Endothelial cell of umbilical vein (primary cell): Measurements from ENCODE around the gene ETS1. TPM values are rescaled to one million over a fixed set of nuclear protein-coding genes. Genes with fewer than 3 reads are reported as not detected.

Source experiments
- BruUV-seq: library from RNA; stranded (reverse); fragments of 400-500 nt; replicated peaks from 2 replicates; lab custom pipeline; 2021; lab: Mats Ljungman, UMichigan
- CTCF ChIA-PET: fragments of 300-600, 350-600 bp; sonication (Branson Sonifier 250); formaldehyde crosslinking; loops from one replicate; lab custom pipeline; 2021; ENCODE audit warnings: antibody characterized with exemption, inconsistent platforms; lab: Charles Lee
- POLR2A ChIA-PET: fragments of 300-600, 350-600 bp; sonication (Branson Sonifier 250); formaldehyde crosslinking; loops from one replicate; lab custom pipeline; 2021; ENCODE audit warnings: antibody characterized with exemption, inconsistent platforms; lab: Charles Lee
- DNase-seq: peaks from one replicate; pipeline ENCODE4 v3.0.0-alpha.2; 2011; ENCODE audit warnings: low read depth, low spot score
- FAIRE-seq: peaks from 2 replicates; lab custom pipeline; 2011; peaks lifted over from hg19 to GRCh38; lab: Jason Lieb, UNC
- H2AFZ ChIP-seq: 2 replicates; pipeline ENCODE4 v1.6.0; 2012; ENCODE audit warnings: low read depth, low read length, control low read depth, inconsistent platforms
- H3K27ac ChIP-seq: 2 replicates; pipeline ENCODE4 v1.5.1; 2011; ENCODE audit warnings: low read depth, mild to moderate bottlenecking, control low read depth, low read length, moderate library complexity; ENCODE audit not compliant: insufficient read depth
- H3K27me3 ChIP-seq, 2 experiments: 2 replicates each; pipeline versions ENCODE4 v1.6.0 to v1.6.1; 2011; ENCODE audit warnings: low read length in 2 of 2, mixed read lengths in 1 of 2; ENCODE audit not compliant: control insufficient read depth in 2 of 2, insufficient read depth in 2 of 2
- H3K36me3 ChIP-seq, 2 experiments: 2 replicates in 1 of 2; 3 replicates in 1 of 2; pipeline ENCODE4 v1.5.1; 2011; ENCODE audit warnings: low read length in 2 of 2, mild to moderate bottlenecking in 1 of 2, moderate library complexity in 1 of 2; ENCODE audit not compliant: control insufficient read depth in 2 of 2, insufficient read depth in 2 of 2; ENCODE audit errors: extremely low read depth in 1 of 2
- H3K4me1 ChIP-seq: 3 replicates; pipeline ENCODE4 v1.5.1; 2011; ENCODE audit warnings: mild to moderate bottlenecking, low read length; ENCODE audit not compliant: control insufficient read depth, insufficient read depth; ENCODE audit errors: extremely low read depth
- H3K4me2 ChIP-seq: 2 replicates; pipeline ENCODE4 v1.6.1; 2011; ENCODE audit warnings: low read length, control low read depth, mixed read lengths; ENCODE audit not compliant: insufficient read depth
- H3K4me3 ChIP-seq, 3 experiments: fragments of 200-600 bp in 1 of 3; sonication (generic), shearing (Covaris generic) in 1 of 3; replicated peaks in 1 of 3; 2 replicates each; pipeline ENCODE4 v1.5.1; 2011 to 2016; ENCODE audit warnings: control low read depth in 3 of 3, low read length in 3 of 3, mild to moderate bottlenecking in 2 of 3, inconsistent platforms in 1 of 3, low read depth in 1 of 3, moderate library complexity in 1 of 3; ENCODE audit not compliant: insufficient read depth in 1 of 3
- H3K79me2 ChIP-seq: 2 replicates; pipeline ENCODE4 v1.6.0; 2012; ENCODE audit warnings: low read length, inconsistent platforms; ENCODE audit not compliant: control insufficient read depth, insufficient read depth
- H3K9ac ChIP-seq: replicated peaks from 2 replicates; pipeline ENCODE3; 2011; ENCODE audit warnings: low read length, control low read depth; ENCODE audit not compliant: insufficient read depth; ENCODE audit errors: extremely low read depth
- H3K9me1 ChIP-seq: replicated peaks from 3 replicates; pipeline ENCODE4 v1.6.0; 2011; ENCODE audit warnings: mild to moderate bottlenecking, low read length; ENCODE audit not compliant: control insufficient read depth, insufficient read depth; ENCODE audit errors: extremely low read depth
- H3K9me3 ChIP-seq: replicated peaks from 2 replicates; pipeline ENCODE4 v1.5.1; 2012; ENCODE audit warnings: low read length, inconsistent platforms; ENCODE audit not compliant: control insufficient read depth, insufficient read depth
- H4K20me1 ChIP-seq: replicated peaks from 2 replicates; pipeline ENCODE3; 2011; ENCODE audit warnings: mild to moderate bottlenecking, low read length; ENCODE audit not compliant: control insufficient read depth, insufficient read depth; ENCODE audit errors: extremely low read depth
- EZH2 ChIP-seq: IDR thresholded peaks from 2 replicates; pipeline ENCODE4 v1.6.1; 2012; ENCODE audit warnings: borderline replicate concordance, low read depth, mild to moderate bottlenecking, moderate library complexity, low read length, inconsistent platforms; ENCODE audit not compliant: severe bottlenecking
- FOS ChIP-seq: IDR thresholded peaks from 2 replicates; pipeline ENCODE4 v1.6.1; 2011; ENCODE audit warnings: mild to moderate bottlenecking, low read length, moderate library complexity, borderline replicate concordance; ENCODE audit not compliant: insufficient read depth
- GATA2 ChIP-seq: IDR thresholded peaks from 2 replicates; pipeline ENCODE4 v1.7.0; 2011; ENCODE audit warnings: low read depth, mild to moderate bottlenecking, moderate library complexity, mixed read lengths, low read length; ENCODE audit not compliant: insufficient read length, insufficient read depth
- JUN ChIP-seq: IDR thresholded peaks from 2 replicates; pipeline ENCODE4 v1.6.1; 2011; ENCODE audit warnings: borderline replicate concordance, low read depth; ENCODE audit not compliant: insufficient read length, insufficient read depth
- MYC ChIP-seq: IDR thresholded peaks from one replicate; pipeline ENCODE4 v1.6.1; 2011; ENCODE audit warnings: mild to moderate bottlenecking, low read depth, low read length
- POLR2AphosphoS5 ChIP-seq: IDR thresholded peaks from 2 replicates; pipeline ENCODE4 v1.6.1; 2012; ENCODE audit warnings: low read depth, mild to moderate bottlenecking, control low read depth, low read length, moderate library complexity; ENCODE audit not compliant: insufficient read depth
- dilution Hi-C: fragments of 300-500 bp; cut with MboI; formaldehyde crosslinking; loops from one replicate; pipeline ENCODE4 v1.15.0; 2019; ENCODE audit warnings: low sequenced_read_pairs; ENCODE audit not compliant: extremely low pct_ligation_motif_present
- intact Hi-C: fragments of 100-400 bp; cut with micrococcal nuclease; formaldehyde crosslinking; loops from one replicate; pipeline ENCODE4 v1.10.0; 2022
- polyA plus RNA-seq, 4 experiments: library from polyadenylated mRNA; depleted of rRNA in 3 of 4; stranded (reverse) in 3 of 4; unstranded in 1 of 4; fragments of >200 nt; gene quantifications; 2 replicates each; pipeline versions ENCODE4 v1.2.1 to v1.2.3, GENCODE V29; 2011 to 2012; ENCODE audit warnings: missing spikeins in 1 of 4
- total RNA-seq: library from RNA; stranded (reverse); gene quantifications from 2 replicates; pipeline ENCODE4 v1.2.3, GENCODE V29; 2021
- TF ChIP-seq, protein P1 (sequence below), 2 donors: IDR thresholded peaks; 1 replicate in 1 of 2; 2 replicates in 1 of 2; pipeline ENCODE4 v1.5.1; 2011; ENCODE audit warnings: low read length in 2 of 2, mild to moderate bottlenecking in 2 of 2, moderate library complexity in 2 of 2, control low read depth in 1 of 2, inconsistent platforms in 1 of 2, low read depth in 1 of 2; ENCODE audit not compliant: insufficient read depth in 1 of 2; ENCODE audit errors: extremely low read depth in 1 of 2

Gene ETS1
- total and polyA plus RNA-seq, 2 donors (not counting 3 experiments of a cell fraction or from before 2014, with no cell fraction given): 34.2 to 115 TPM

GRCh38 chr11:128552783-128553661 is 34.3 kb downstream of the ETS1 start:
- dilution Hi-C loops: no loop called here
- DNase-seq (no peak), FAIRE-seq (no peak)
- intact Hi-C loops: no loop called here
- H2AFZ ChIP-seq: no peak overlapping the region
- H3K27ac ChIP-seq: no peak overlapping the region
- TF ChIP-seq MYC (no peak), GATA2 (no peak), POLR2AphosphoS5 (no peak), EZH2 (no peak), JUN (no peak), FOS (no peak)
- TF ChIP-seq, protein P1, sequence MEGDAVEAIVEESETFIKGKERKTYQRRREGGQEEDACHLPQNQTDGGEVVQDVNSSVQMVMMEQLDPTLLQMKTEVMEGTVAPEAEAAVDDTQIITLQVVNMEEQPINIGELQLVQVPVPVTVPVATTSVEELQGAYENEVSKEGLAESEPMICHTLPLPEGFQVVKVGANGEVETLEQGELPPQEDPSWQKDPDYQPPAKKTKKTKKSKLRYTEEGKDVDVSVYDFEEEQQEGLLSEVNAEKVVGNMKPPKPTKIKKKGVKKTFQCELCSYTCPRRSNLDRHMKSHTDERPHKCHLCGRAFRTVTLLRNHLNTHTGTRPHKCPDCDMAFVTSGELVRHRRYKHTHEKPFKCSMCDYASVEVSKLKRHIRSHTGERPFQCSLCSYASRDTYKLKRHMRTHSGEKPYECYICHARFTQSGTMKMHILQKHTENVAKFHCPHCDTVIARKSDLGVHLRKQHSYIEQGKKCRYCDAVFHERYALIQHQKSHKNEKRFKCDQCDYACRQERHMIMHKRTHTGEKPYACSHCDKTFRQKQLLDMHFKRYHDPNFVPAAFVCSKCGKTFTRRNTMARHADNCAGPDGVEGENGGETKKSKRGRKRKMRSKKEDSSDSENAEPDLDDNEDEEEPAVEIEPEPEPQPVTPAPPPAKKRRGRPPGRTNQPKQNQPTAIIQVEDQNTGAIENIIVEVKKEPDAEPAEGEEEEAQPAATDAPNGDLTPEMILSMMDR (IDR thresholded peaks at IDR 0.05; ENCODE audit: extremely low read depth in 1 of 2, insufficient read depth in 1 of 2, low read depth in 1 of 2, low read length in 2 of 2): no peak
- no peaks in the 10 kb centered on the region for H3K79me2 ChIP-seq
- peaks cover 11% of the 10 kb centered on the region for H3K4me1 ChIP-seq
- H3K36me3 ChIP-seq: no peaks in the 10 kb centered on the region
- no peaks in the 10 kb centered on the region for H3K9me3 ChIP-seq
- no TSS peak for BruUV-seq
- CTCF ChIA-PET: interaction anchor here (1.0 to 2.9 kb wide), 13 partner anchors 9 to 395 kb away, joined by 3 to 34 read pairs (median 3); no protein-coding TSS in a partner anchor
- no peak overlapping the region for H3K4me2 ChIP-seq
- H4K20me1 ChIP-seq: no peaks in the 10 kb centered on the region
- peaks cover 4 to 6% of the 10 kb centered on the region in 2 experiments for H3K27me3 ChIP-seq
- H3K9me1 ChIP-seq: no peaks in the 10 kb centered on the region
- POLR2A ChIA-PET: no interaction called here
- H3K9ac ChIP-seq: no peak overlapping the region
- no peak overlapping the region for H3K4me3 ChIP-seq
